Measurements from ENCODE around the gene ZBTB7C. TPM values are rescaled to one million over a fixed set of nuclear protein-coding genes. Genes with fewer than 3 reads are reported as not detected.

The ZBTB7C gene
- total RNA-seq, 2 experiments from 2014 or later = not detected

DNA sequence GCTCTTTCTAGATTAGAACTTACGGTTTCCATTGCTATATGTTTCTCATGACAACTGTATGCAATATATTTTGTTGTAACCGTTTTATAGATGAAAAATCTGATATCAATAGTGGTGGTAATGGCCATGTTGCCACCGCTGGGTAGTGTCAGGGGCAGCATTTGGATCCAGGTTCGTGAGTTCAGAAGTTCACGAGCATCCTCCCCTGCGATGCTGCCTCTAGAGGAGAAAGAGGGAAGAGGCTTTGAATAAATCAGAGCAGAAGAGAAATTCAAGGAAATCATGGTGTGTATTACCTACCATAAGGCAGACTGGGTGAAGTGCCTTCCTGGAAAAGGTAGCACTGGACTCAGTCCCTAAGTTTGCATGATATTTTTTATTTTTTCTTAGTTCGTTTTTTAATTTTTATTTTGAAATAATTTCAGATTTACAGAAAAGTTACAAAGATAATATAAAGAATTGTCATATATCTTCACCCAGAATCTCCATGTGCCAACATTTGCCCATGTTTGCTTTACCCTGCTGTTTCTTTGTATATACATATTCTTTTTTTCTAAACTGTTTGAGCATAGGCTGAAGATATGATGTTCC lies 3.3 kb upstream of the ZBTB7C start:
- Histone ChIP-seq H3K79me2 (ENCODE audit: insufficient read depth, low read depth, low read length) (no peaks in the 10 kb centered on the region), H3K4me2 (ENCODE audit: low read length) (no peak overlapping the region), H3K36me3 (ENCODE audit: insufficient read depth, low read length) (no peaks in the 10 kb centered on the region), H4K20me1 (ENCODE audit: insufficient read depth, low read length) (no peaks in the 10 kb centered on the region), H3K9me2 (ENCODE audit: insufficient read depth, low read length) (no peaks in the 10 kb centered on the region), H2AFZ (ENCODE audit: low read length) (no peak overlapping the region), H3K4me1 (ENCODE audit: insufficient read depth, low read length, poor library complexity, severe bottlenecking) (no peaks in the 10 kb centered on the region), H3K4me3 (ENCODE audit: low read depth, low read length, poor library complexity, severe bottlenecking) (no peak overlapping the region), H3K27ac (ENCODE audit: low read depth, low read length, poor library complexity, severe bottlenecking) (no peak overlapping the region), H3K9me3 (ENCODE audit: low read length) (no peaks in the 10 kb centered on the region)
- intact Hi-C loops (cut with micrococcal nuclease; ENCODE audit: unreplicated experiment) = no loop called here
- CTCF ChIA-PET (ENCODE audit: unreplicated experiment) = no interaction called here
- POLR2A ChIA-PET = no interaction called here
- no TSS peak for BruUV-seq (replicated peaks)
- TF ChIP-seq EZH2phosphoT487 (IDR thresholded peaks at IDR 0.05; ENCODE audit: borderline replicate concordance, low read depth, low read length) = no peak
- TF ChIP-seq, protein P1, sequence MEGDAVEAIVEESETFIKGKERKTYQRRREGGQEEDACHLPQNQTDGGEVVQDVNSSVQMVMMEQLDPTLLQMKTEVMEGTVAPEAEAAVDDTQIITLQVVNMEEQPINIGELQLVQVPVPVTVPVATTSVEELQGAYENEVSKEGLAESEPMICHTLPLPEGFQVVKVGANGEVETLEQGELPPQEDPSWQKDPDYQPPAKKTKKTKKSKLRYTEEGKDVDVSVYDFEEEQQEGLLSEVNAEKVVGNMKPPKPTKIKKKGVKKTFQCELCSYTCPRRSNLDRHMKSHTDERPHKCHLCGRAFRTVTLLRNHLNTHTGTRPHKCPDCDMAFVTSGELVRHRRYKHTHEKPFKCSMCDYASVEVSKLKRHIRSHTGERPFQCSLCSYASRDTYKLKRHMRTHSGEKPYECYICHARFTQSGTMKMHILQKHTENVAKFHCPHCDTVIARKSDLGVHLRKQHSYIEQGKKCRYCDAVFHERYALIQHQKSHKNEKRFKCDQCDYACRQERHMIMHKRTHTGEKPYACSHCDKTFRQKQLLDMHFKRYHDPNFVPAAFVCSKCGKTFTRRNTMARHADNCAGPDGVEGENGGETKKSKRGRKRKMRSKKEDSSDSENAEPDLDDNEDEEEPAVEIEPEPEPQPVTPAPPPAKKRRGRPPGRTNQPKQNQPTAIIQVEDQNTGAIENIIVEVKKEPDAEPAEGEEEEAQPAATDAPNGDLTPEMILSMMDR (conservative IDR thresholded peaks at IDR 0.05; ENCODE audit: low read length) = peak; percentile 74
- peak; percentile 36 for DNase-seq (ENCODE audit: low spot score)

DNA sequence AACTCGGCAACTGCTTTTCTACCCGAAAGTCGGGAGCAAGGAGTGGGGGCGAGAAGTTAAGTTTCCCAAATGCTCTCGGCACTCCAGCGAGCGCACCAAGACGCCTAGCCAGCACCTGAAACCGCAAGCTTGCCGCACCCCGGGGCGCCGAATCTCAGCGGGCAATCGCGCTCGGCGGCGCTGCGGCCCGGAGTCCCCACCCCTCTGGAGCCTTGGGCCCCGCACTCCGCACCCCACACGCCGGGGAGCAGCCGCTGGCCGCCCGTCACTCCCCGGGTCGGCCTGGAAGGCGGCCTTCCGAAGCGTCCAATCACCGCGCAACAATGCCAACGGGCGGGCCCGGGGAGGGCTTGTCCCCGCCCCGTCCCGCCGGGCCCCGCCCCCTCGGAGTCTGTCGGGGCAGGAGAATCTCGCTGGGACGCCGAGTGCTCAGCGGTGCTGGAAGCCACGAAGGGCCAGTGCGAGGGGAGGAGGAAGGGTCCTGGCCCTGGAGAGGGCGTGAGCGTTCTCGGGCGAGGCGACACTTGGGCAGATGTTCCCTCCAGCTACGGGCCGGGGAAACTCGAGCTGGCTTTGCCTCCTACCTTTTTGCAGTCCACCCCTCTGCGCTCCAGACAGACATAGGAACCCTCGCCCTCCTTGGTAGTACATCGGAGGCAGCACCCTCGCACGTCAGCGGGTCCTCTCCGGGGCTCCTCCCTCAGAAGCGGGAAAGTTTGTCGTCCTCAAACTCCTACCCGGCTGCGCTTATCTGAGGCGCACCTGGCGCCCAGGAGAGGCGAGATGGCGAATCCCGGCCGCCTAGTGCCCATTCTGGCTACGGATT lies 1.1 kb upstream of the ZBTB7C start:
- ChIA-PET POLR2A (no interaction called here), CTCF (ENCODE audit: unreplicated experiment) (no interaction called here)
- no peak overlapping the region for H2AFZ ChIP-seq (ENCODE audit: low read length)
- no TSS peak for BruUV-seq (replicated peaks)
- H4K20me1 ChIP-seq (ENCODE audit: insufficient read depth, low read length) = no peaks in the 10 kb centered on the region
- H3K4me2 ChIP-seq (ENCODE audit: low read length) = peak overlapping the region; percentile 72
- H3K4me1 ChIP-seq (ENCODE audit: insufficient read depth, low read length, poor library complexity, severe bottlenecking) = no peaks in the 10 kb centered on the region
- no peaks in the 10 kb centered on the region for H3K79me2 ChIP-seq (ENCODE audit: insufficient read depth, low read depth, low read length)
- H3K9me3 ChIP-seq (ENCODE audit: low read length) = no peaks in the 10 kb centered on the region
- no peaks in the 10 kb centered on the region for H3K36me3 ChIP-seq (ENCODE audit: insufficient read depth, low read length)
- peak; percentile 49 for DNase-seq (ENCODE audit: low spot score)
- no peaks in the 10 kb centered on the region for H3K9me2 ChIP-seq (ENCODE audit: insufficient read depth, low read length)
- peak overlapping the region; percentile 67 for H3K4me3 ChIP-seq (ENCODE audit: low read depth, low read length, poor library complexity, severe bottlenecking)
- intact Hi-C loops (cut with micrococcal nuclease; ENCODE audit: unreplicated experiment) = no loop called here
- TF ChIP-seq EZH2phosphoT487 (IDR thresholded peaks at IDR 0.05; ENCODE audit: borderline replicate concordance, low read depth, low read length) = no peak
- TF ChIP-seq, protein P1 (conservative IDR thresholded peaks at IDR 0.05; ENCODE audit: low read length) = no peak
- no peak overlapping the region for H3K27ac ChIP-seq (ENCODE audit: low read depth, low read length, poor library complexity, severe bottlenecking)

DNA sequence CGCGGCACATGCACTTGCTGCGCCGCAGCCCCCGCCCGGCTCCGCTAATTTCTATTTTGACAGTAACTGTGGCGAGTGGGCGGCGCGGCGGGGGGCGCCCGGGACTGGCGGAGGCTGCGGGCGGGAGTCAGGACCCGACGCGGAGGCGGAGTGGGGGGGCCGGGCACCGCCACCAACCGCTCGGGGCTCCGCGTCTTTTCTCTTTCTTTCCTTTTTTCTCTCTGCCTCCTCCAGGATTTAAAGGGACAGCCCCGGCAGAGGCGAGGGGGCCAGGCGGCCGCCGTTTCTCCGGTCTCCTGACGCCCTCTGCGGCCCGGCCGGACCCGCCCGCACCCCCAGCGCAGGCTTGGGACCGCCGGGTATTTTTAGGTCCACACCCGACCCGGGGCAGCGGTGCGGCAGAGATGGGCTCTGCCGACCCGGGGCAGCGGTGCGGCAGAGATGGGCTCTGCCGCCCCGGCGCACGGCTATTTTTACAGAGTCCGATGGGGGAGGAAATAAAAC lies 460 bp upstream of the ZBTB7C start:
- no peak for DNase-seq (ENCODE audit: low spot score)
- CTCF ChIA-PET (ENCODE audit: unreplicated experiment) = no interaction called here

More for the DNA sequence above, 460 bp upstream of the ZBTB7C start:
- intact Hi-C loops (cut with micrococcal nuclease; ENCODE audit: unreplicated experiment) = no loop called here
- peak overlapping the region; percentile 72 for H3K4me2 ChIP-seq (ENCODE audit: low read length)
- no peaks in the 10 kb centered on the region for H3K36me3 ChIP-seq (ENCODE audit: insufficient read depth, low read length)
- H2AFZ ChIP-seq (ENCODE audit: low read length) = no peak overlapping the region
- no peak overlapping the region for H3K27ac ChIP-seq (ENCODE audit: low read depth, low read length, poor library complexity, severe bottlenecking)
- H3K4me3 ChIP-seq (ENCODE audit: low read depth, low read length, poor library complexity, severe bottlenecking) = peak overlapping the region; percentile 67
- no peaks in the 10 kb centered on the region for H3K9me2 ChIP-seq (ENCODE audit: insufficient read depth, low read length)
- H3K4me1 ChIP-seq (ENCODE audit: insufficient read depth, low read length, poor library complexity, severe bottlenecking) = no peaks in the 10 kb centered on the region
- no peaks in the 10 kb centered on the region for H4K20me1 ChIP-seq (ENCODE audit: insufficient read depth, low read length)
- POLR2A ChIA-PET = no interaction called here
- BruUV-seq (replicated peaks) = no TSS peak
- no peaks in the 10 kb centered on the region for H3K9me3 ChIP-seq (ENCODE audit: low read length)
- TF ChIP-seq EZH2phosphoT487 (IDR thresholded peaks at IDR 0.05; ENCODE audit: borderline replicate concordance, low read depth, low read length) = no peak; the same call in 1 of the 2 replicates
- TF ChIP-seq, protein P1 (conservative IDR thresholded peaks at IDR 0.05; ENCODE audit: low read length) = no peak
- H3K79me2 ChIP-seq (ENCODE audit: insufficient read depth, low read depth, low read length) = no peaks in the 10 kb centered on the region

Data from OCI-LY7 (cell line).